Measurements from ENCODE around the gene TTC28.
"Not testable (repeated sequence)": the region's sequence is repeated elsewhere in the genome, so short reads cannot be mapped to it uniquely, and the experiment has no call there.

Gene TTC28

GRCh38 chr22:28172892-28173670, 506.6 kb downstream of the TTC28 start:
- peak; percentile 91 for DNase-seq (ENCODE audit: low read depth)
- TF ChIP-seq CTCF (IDR thresholded peaks at IDR 0.05; ENCODE audit: insufficient read depth, low read depth, low read length, missing control alignments): no peak
- no peak overlapping the region for H3K4me3 ChIP-seq (ENCODE audit: low read length)

DNA sequence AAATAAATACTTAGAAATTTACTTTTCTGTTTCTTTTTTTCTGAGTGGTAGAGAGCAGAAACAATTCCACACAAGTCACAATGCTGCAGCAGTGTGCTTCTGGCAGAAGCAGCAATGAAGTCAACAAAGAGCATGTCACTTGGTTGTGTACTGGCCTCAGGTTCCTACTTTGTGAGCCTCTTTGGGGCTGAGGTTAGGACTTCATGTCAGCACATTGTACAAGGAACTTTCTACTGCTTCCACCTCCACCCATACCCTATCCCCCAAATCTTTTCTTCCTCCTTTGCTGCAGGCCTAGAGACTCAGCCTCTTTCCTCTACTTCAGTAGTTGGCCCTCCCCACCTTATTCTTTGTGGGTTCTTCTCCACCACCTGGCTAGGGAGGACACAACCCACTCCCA, 507.9 kb downstream of the TTC28 start:
- TF ChIP-seq CTCF (IDR thresholded peaks at IDR 0.05; ENCODE audit: insufficient read depth, low read depth, low read length, missing control alignments): no peak
- DNase-seq (ENCODE audit: low read depth): no peak
- H3K4me3 ChIP-seq (ENCODE audit: low read length): no peak overlapping the region

GRCh38 chr22:28171115-28171514, 508.5 kb downstream of the TTC28 start:
- no peak overlapping the region for H3K4me3 ChIP-seq (ENCODE audit: low read length)
- DNase-seq (ENCODE audit: low read depth): no peak
- no peak for TF ChIP-seq CTCF (IDR thresholded peaks at IDR 0.05; ENCODE audit: insufficient read depth, low read depth, low read length, missing control alignments)

DNA sequence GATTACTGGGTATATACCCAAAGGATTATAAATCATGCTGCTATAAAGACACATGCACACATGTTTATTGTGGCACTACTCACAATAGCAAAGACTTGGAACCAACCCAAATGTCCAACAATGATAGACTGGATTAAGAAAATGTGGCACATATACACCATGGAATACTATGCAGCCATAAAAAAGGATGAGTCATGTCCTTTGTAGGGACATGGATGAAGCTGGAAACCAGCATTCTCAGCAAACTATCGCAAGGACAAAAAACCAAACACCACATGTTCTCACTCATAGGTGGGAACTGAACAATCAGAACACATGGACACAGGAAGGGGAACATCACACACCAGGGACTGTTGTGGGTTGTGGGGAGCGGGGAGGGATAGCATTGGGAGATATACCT, 510.3 kb downstream of the TTC28 start:
- not testable (repeated sequence) for H3K4me3 ChIP-seq (ENCODE audit: low read length); DNase-seq (ENCODE audit: low read depth)

DNA sequence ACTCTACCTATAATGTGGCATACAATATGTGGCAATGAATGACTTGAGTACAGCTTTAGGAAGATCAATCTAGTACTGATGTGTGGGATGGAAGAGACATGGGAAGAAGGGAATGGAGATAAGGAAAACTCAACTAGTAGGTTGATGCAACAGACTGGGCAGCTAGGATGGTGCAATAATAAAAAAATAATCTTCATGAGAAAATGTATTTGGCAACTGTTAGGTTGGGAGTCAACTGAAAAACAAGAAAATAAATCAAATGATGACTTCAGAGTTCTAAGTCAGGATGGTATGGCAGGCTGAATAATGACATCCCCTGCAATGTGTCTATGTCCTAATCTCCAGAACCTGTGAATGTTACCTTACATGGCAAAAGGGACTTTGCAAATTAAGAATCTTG, 523.8 kb downstream of the TTC28 start:
- TF ChIP-seq CTCF (IDR thresholded peaks at IDR 0.05; ENCODE audit: insufficient read depth, low read depth, low read length, missing control alignments): no peak
- no peak overlapping the region for H3K4me3 ChIP-seq (ENCODE audit: low read length)
- DNase-seq (ENCODE audit: low read depth): no peak

GRCh38 chr22:28154861-28155260, 524.8 kb downstream of the TTC28 start:
- H3K4me3 ChIP-seq (ENCODE audit: low read length): no peak overlapping the region
- DNase-seq (ENCODE audit: low read depth): no peak
- no peak for TF ChIP-seq CTCF (IDR thresholded peaks at IDR 0.05; ENCODE audit: insufficient read depth, low read depth, low read length, missing control alignments)

DNA sequence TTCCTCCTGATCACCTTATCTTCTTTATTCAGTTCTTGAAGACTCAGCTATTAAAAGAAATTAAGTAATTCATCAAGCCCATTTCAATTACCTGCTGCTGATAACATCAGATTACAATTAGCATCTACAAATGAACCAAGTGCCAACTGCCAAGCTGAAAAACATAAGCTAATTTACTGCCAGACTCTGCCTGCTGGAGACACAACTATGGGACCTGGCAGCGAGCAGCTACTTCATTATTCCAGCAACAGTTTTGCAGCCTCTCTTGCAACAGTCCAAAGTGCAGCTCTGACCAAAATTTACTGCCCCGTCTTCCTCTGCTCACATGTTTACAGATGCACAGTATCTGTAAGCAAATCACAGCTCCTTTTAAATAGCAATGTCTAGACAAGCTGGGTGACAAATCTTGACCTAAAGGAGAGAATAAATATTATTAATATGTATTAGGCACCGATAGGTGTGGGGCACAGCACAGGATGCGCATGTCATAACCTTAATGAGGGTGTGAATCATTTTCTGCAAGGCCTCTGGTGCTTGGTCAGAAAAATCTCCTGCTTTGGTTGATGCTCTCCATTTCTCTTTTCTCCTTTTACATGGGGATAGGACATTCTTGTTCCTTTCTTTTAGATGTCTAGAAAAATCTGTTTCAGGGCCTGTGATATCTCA, 528.4 kb downstream of the TTC28 start:
- no peak for TF ChIP-seq CTCF (IDR thresholded peaks at IDR 0.05; ENCODE audit: insufficient read depth, low read depth, low read length, missing control alignments)
- DNase-seq (ENCODE audit: low read depth): no peak
- no peak overlapping the region for H3K4me3 ChIP-seq (ENCODE audit: low read length)
